Transverse colon (tissue), 4 donors: Measurements from ENCODE around the gene CCHCR1. TPM values are rescaled to one million over a fixed set of nuclear protein-coding genes. Genes with fewer than 3 reads are reported as not detected.
A peak's percentile ranks its signal among the peaks of the same experiment; 100 is the strongest.
"Not testable (repeated sequence)": the region's sequence is repeated elsewhere in the genome, so short reads cannot be mapped to it uniquely, and the experiment has no call there.

Experiments used
- DNase-seq: peaks from one replicate; pipeline ENCODE4 v3.0.0-alpha.2; 2019
- H3K27ac ChIP-seq, 4 donors: fragments of 200-600 bp; sonication (generic); 2 replicates each; pipeline ENCODE4 v1.5.1; 2016 to 2018; ENCODE audit warnings: inconsistent platforms in 4 of 4
- H3K27me3 ChIP-seq: fragments of 200-600 bp; sonication (generic); 2 replicates; pipeline ENCODE4 v1.5.1; 2017; ENCODE audit warnings: inconsistent platforms
- H3K36me3 ChIP-seq, 4 donors: fragments of 200-600 bp; sonication (generic); 2 replicates each; pipeline ENCODE4 v1.5.1; 2017 to 2019; ENCODE audit warnings: inconsistent platforms in 4 of 4
- H3K4me1 ChIP-seq, 4 donors: fragments of 200-600 bp; sonication (generic); 2 replicates each; pipeline ENCODE4 v1.5.1; 2017 to 2020; ENCODE audit warnings: inconsistent platforms in 4 of 4
- H3K4me3 ChIP-seq, 4 donors: fragments of 200-600 bp; sonication (generic); 1 replicate in 1 of 4; 2 replicates in 3 of 4; pipeline versions ENCODE4 v1.5.1 to v1.6.1; 2017 to 2019; ENCODE audit warnings: inconsistent platforms in 4 of 4
- H3K9me3 ChIP-seq, 2 donors: fragments of 200-600 bp; sonication (generic); 2 replicates each; pipeline ENCODE4 v1.5.1; 2017 to 2019; ENCODE audit warnings: inconsistent platforms in 2 of 2
- CTCF ChIP-seq, 5 experiments: fragments of 200-600 bp in 3 of 5; fragments of 450-650 bp in 2 of 5; sonication (generic) in 3 of 5; IDR thresholded peaks; 1 replicate in 2 of 5; 2 replicates in 3 of 5; pipeline ENCODE4 v1.5.1; 2016 to 2017; ENCODE audit warnings: antibody characterized with exemption in 5 of 5, inconsistent platforms in 3 of 5, mild to moderate bottlenecking in 2 of 5, moderate library complexity in 1 of 5
- EP300 ChIP-seq: sonication (generic); formaldehyde crosslinking; IDR thresholded peaks from one replicate; pipeline ENCODE4 v1.6.1; 2017; ENCODE audit warnings: antibody characterized with exemption, low read depth
- POLR2A ChIP-seq: fragments of 450-650 bp; IDR thresholded peaks from one replicate; pipeline ENCODE4 v1.6.1; 2016; ENCODE audit warnings: antibody characterized with exemption, mild to moderate bottlenecking, moderate library complexity
- POLR2AphosphoS5 ChIP-seq, 3 donors: sonication (generic); formaldehyde crosslinking; IDR thresholded peaks; one replicate each; pipeline ENCODE4 v1.6.1; 2016; ENCODE audit warnings: antibody characterized with exemption in 3 of 3
- WGBS, 2 donors: methylation state at CpG; one replicate each; pipeline ENCODE4 v1.1.5; 2018; ENCODE audit warnings: low coverage in 1 of 2; 5-methylcytosine and 5-hydroxymethylcytosine counted together
- in situ Hi-C, 4 donors: fragments of 200-750 bp; cut with MboI; loops; one replicate each; pipeline versions ENCODE4 v1.15.0 to v1.15.1; 2017; ENCODE audit warnings: low sequenced_read_pairs in 3 of 4, low pct_ligation_motif_present in 1 of 4, low pct_unique_long_range_greater_than_20kb in 1 of 4
- intact Hi-C: fragments of 100-400 bp; cut with DNase I; formaldehyde crosslinking; loops from one replicate; pipeline ENCODE4 v1.15.1; 2023; ENCODE audit warnings: low total_unique reads
- total RNA-seq, 4 donors: library from RNA; depleted of rRNA; stranded (reverse); fragments of >200 nt; gene quantifications; one replicate each; pipeline ENCODE4 v1.1.0, GENCODE V29; 2016

CCHCR1 gene
- total RNA-seq, 4 donors from 2014 or later: 15.0 to 44.1 (median 29.9) TPM

- intact Hi-C loops: no loop called here
- no peaks in the 10 kb centered on the region for H3K9me3 ChIP-seq
- H3K27me3 ChIP-seq: no peaks in the 10 kb centered on the region
- TF ChIP-seq EP300 (no peak), POLR2A (peak; percentile 34), POLR2AphosphoS5 (IDR thresholded peaks at IDR 0.05) (peak in 2 of 3 donors; percentile 58 to 76), CTCF (IDR thresholded peaks at IDR 0.05) (no peak)
- H3K36me3 ChIP-seq: no peaks in the 10 kb centered on the region
- WGBS, 2 donors: 32 to 55% methylated on average over 3 to 5 of the region's 5 CpGs
- peaks cover 0 to 10% (median 7%) of the 10 kb centered on the region in 4 donors for H3K4me1 ChIP-seq
- peak overlapping the region; percentile 86 to 93 (median 90) for H3K27ac ChIP-seq
- in situ Hi-C loops: no loop called here
- H3K4me3 ChIP-seq: no peak overlapping the region
- no peak for DNase-seq
Measured at GRCh38 chr6:31187780-31188194, 30.2 kb upstream of the CCHCR1 start.

GRCh38 chr6:31186052-31186734 lies 28.6 kb upstream of the CCHCR1 start:
- in situ Hi-C loops: no loop called here
- no peaks in the 10 kb centered on the region for H3K27me3 ChIP-seq
- peak; percentile 81 for DNase-seq
- peak overlapping the region; percentile 86 to 93 (median 90) for H3K27ac ChIP-seq
- WGBS, 2 donors: 55 to 57% methylated on average over 9 to 24 of the region's 24 CpGs
- H3K36me3 ChIP-seq: no peaks in the 10 kb centered on the region
- no peaks in the 10 kb centered on the region for H3K9me3 ChIP-seq
- TF ChIP-seq POLR2AphosphoS5 (IDR thresholded peaks at IDR 0.05): peak in 2 of 3 donors; percentile 63 to 76
- peak; percentile 84 for TF ChIP-seq POLR2A
- TF ChIP-seq CTCF (IDR thresholded peaks at IDR 0.05): no peak
- TF ChIP-seq EP300: no peak
- intact Hi-C loops: no loop called here
- peak overlapping the region in 3 of 4 donors; percentile 29 to 47 (median 35) for H3K4me3 ChIP-seq
- H3K4me1 ChIP-seq: peaks cover 0 to 10% (median 7%) of the 10 kb centered on the region in 4 donors

- H3K27me3 ChIP-seq, H3K36me3 ChIP-seq, DNase-seq, intact Hi-C loops, H3K9me3 ChIP-seq, in situ Hi-C loops: not testable (repeated sequence)
- Histone ChIP-seq H3K4me1 (peaks cover 0 to 10% (median 7%) of the 10 kb centered on the region in 4 donors), H3K4me3 (peak overlapping the region; percentile 14 to 47 (median 32)), H3K27ac (peak overlapping the region; percentile 86 to 93 (median 90))
- 16 to 43% methylated on average over 3 to 4 of the region's 4 CpGs for WGBS, 2 donors
Measured at GRCh38 chr6:31185695-31186051, 28.1 kb upstream of the CCHCR1 start.

- H3K4me3 ChIP-seq: peak overlapping the region in 2 of 4 donors; percentile 1 to 47
- H3K27me3 ChIP-seq, DNase-seq, in situ Hi-C loops, H3K9me3 ChIP-seq, H3K36me3 ChIP-seq, intact Hi-C loops: not testable (repeated sequence)
- H3K4me1 ChIP-seq: peaks cover 7 to 21% (median 11%) of the 10 kb centered on the region in 4 donors
- 71% methylated on average over 6 of the region's 6 CpGs; no CpG with 5 or more reads in 1 of the 2 donors for WGBS, 2 donors
- peak overlapping the region in 1 of 4 donors; percentile 9 for H3K27ac ChIP-seq
Measured at GRCh38 chr6:31183859-31184258, 26.3 kb upstream of the CCHCR1 start.

GRCh38 chr6:31183287-31183686 lies 25.7 kb upstream of the CCHCR1 start:
- intact Hi-C loops, in situ Hi-C loops, H3K27ac ChIP-seq, DNase-seq, H3K9me3 ChIP-seq, H3K36me3 ChIP-seq, H3K27me3 ChIP-seq: not testable (repeated sequence)
- Histone ChIP-seq H3K4me1 (peaks cover 9 to 23% (median 15%) of the 10 kb centered on the region in 4 donors), H3K4me3 (peak overlapping the region in 1 of 4 donors; percentile 47)
- WGBS, 2 donors: 90 to 93% methylated on average over 2 of the region's 2 CpGs
